Tibial nerve (tissue), 4 donors: ENCODE data around the gene HOXA5.

Experiments used
- CTCF ChIP-seq, 5 experiments: fragments of 200-600 bp in 3 of 5; fragments of 450-650 bp in 2 of 5; sonication (generic) in 3 of 5; IDR thresholded peaks; one replicate each; pipeline ENCODE4 v1.5.1; 2016 to 2019; ENCODE audit warnings: antibody characterized with exemption in 5 of 5, mild to moderate bottlenecking in 3 of 5, moderate library complexity in 2 of 5
- EP300 ChIP-seq, 2 donors: sonication (generic); formaldehyde crosslinking; IDR thresholded peaks; one replicate each; pipeline ENCODE4 v1.6.1; 2017; ENCODE audit warnings: antibody characterized with exemption in 2 of 2, mild to moderate bottlenecking in 1 of 2

DNA sequence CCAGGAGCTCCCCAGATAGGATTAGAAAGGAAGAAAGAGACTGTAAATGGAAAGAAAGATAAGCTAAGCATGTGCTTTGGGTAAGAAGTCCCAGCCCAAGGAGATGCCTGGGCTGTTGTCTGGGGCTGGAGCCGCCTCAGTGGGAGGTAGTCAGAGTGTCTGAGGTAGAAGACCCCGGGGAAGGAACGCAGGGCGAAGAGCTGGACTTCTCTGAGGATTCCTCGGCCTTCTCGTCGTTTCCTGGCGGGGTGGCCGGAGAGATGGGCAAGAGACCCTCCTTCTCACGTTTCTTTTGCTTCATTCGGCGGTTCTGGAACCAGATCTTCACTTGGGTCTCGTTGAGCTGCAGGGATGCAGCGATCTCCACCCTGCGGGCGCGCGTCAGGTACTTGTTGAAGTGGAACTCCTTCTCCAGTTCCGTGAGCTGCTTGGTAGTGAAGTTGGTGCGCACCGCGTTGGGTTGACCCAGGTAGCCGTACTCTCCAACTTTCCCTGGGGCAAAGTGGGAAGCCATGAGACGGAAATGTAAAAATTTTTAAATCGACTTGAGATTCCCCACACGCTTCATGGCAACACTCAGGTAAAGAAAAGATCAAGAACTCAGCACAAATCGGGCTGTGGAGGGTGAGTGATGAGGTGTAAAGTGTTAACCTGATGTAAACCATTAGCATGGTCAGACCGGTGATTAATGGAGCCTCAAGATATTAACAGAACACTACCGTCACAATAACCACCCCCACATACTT lies 49.0 kb downstream of the HOXA5 start:
- TF ChIP-seq CTCF (IDR thresholded peaks at IDR 0.05) (no peak), EP300 (IDR thresholded peaks at IDR 0.05) (no peak)
